KMS-11 (cell line): ENCODE measurements around the gene MRPL58.

Experiments used
- H2AFZ ChIP-seq: fragments of 200-600 bp; sonication (generic); 2 replicates; pipeline ENCODE4 v1.6.1; 2016; ENCODE audit warnings: antibody characterized with exemption, mixed run types, low read depth
- H3K27ac ChIP-seq: fragments of 200-600 bp; sonication (generic); 2 replicates; pipeline ENCODE4 v1.6.1; 2016; ENCODE audit warnings: mild to moderate bottlenecking, mixed run types
- H3K27me3 ChIP-seq: fragments of 200-600 bp; sonication (generic); 2 replicates; pipeline ENCODE4 v1.6.1; 2017; ENCODE audit warnings: mild to moderate bottlenecking, low read depth, mixed run types, moderate library complexity; ENCODE audit not compliant: insufficient read depth
- H3K36me3 ChIP-seq: fragments of 200-600 bp; sonication (generic); 2 replicates; pipeline ENCODE4 v1.6.1; 2017; ENCODE audit warnings: mild to moderate bottlenecking, mixed run types; ENCODE audit not compliant: insufficient read depth
- H3K4me1 ChIP-seq: fragments of 200-600 bp; sonication (generic); 2 replicates; pipeline ENCODE4 v1.6.1; 2016; ENCODE audit warnings: mild to moderate bottlenecking, low read depth, mixed run types; ENCODE audit not compliant: poor library complexity, severe bottlenecking
- H3K4me2 ChIP-seq: fragments of 200-600 bp; sonication (generic); 2 replicates; pipeline ENCODE4 v1.7.0; 2016; ENCODE audit warnings: mild to moderate bottlenecking, mixed run types
- H3K4me3 ChIP-seq: fragments of 200-600 bp; sonication (generic); IDR thresholded peaks from 2 replicates; pipeline ENCODE4 v1.6.1; 2017; ENCODE audit warnings: low read depth, low read length, mixed read lengths; ENCODE audit not compliant: insufficient read depth
- H3K79me2 ChIP-seq: fragments of 200-600 bp; sonication (generic); 2 replicates; pipeline ENCODE4 v1.6.1; 2016; ENCODE audit warnings: low read depth, mixed run types; ENCODE audit not compliant: insufficient read depth
- H3K9ac ChIP-seq: fragments of 200-600 bp; sonication (generic); 2 replicates; pipeline ENCODE4 v1.6.1; 2016; ENCODE audit warnings: mild to moderate bottlenecking, mixed run types
- H4K20me1 ChIP-seq: fragments of 200-600 bp; sonication (generic); 2 replicates; pipeline ENCODE4 v1.6.1; 2016; ENCODE audit warnings: mild to moderate bottlenecking, mixed run types; ENCODE audit not compliant: insufficient read depth
- CTCF ChIP-seq: fragments of 200-600 bp; sonication (generic); conservative IDR thresholded peaks from 2 replicates; pipeline ENCODE4 v1.6.1; 2017; ENCODE audit warnings: low read depth, mild to moderate bottlenecking, antibody characterized with exemption, low read length, moderate library complexity, mixed read lengths

Gene MRPL58

GRCh38 chr17:74972107-74972972, 40.1 kb upstream of the MRPL58 start, which contains the start of gene HID1:
TSS of gene HID1 (minus strand) at chr17:74972759. CDS start at chr17:74972656, 103 bp downstream.
- Histone ChIP-seq H3K4me2 (peak within 1 kb of the TSS; percentile 63), H3K4me3 (no peak within 1 kb of the TSS), H4K20me1 (no peaks in the 10 kb centered on the region), H3K79me2 (no peaks in the 10 kb centered on the region), H3K27ac (no peak within 1 kb of the TSS), H2AFZ (peak within 1 kb of the TSS; percentile 60), H3K27me3 (peaks cover 32% of the 10 kb centered on the region), H3K4me1 (peaks cover 3% of the 10 kb centered on the region), H3K9ac (peak within 1 kb of the TSS; percentile 22; the same call in 1 of the 2 replicates), H3K36me3 (no peaks in the 10 kb centered on the region)
- no peak for TF ChIP-seq CTCF

- no peak for TF ChIP-seq CTCF
- H3K79me2 ChIP-seq = no peaks in the 10 kb centered on the region
- no peaks in the 10 kb centered on the region for H4K20me1 ChIP-seq
- H3K9ac ChIP-seq = no peak overlapping the region
- no peaks in the 10 kb centered on the region for H3K36me3 ChIP-seq
- no peak overlapping the region for H3K27ac ChIP-seq
- H3K4me1 ChIP-seq = peaks cover 3% of the 10 kb centered on the region
- H3K4me3 ChIP-seq = no peak overlapping the region
- H2AFZ ChIP-seq = peak overlapping the region; percentile 60
- H3K27me3 ChIP-seq = peaks cover 32% of the 10 kb centered on the region
- H3K4me2 ChIP-seq = peak overlapping the region; percentile 63
These were observed 39.5 kb upstream of the MRPL58 start for GRCh38 chr17:74972973-74973328.

GRCh38 chr17:74975943-74976342, 36.5 kb upstream of the MRPL58 start:
- H4K20me1 ChIP-seq = no peaks in the 10 kb centered on the region
- H3K27ac ChIP-seq = no peak overlapping the region
- H3K79me2 ChIP-seq = no peaks in the 10 kb centered on the region
- TF ChIP-seq CTCF = no peak
- H3K36me3 ChIP-seq = no peaks in the 10 kb centered on the region
- H3K9ac ChIP-seq = no peak overlapping the region
- no peak overlapping the region for H2AFZ ChIP-seq
- peaks cover 8% of the 10 kb centered on the region for H3K4me1 ChIP-seq
- H3K4me2 ChIP-seq = no peak overlapping the region
- H3K27me3 ChIP-seq = peaks cover 32% of the 10 kb centered on the region
- H3K4me3 ChIP-seq = no peak overlapping the region

- Histone ChIP-seq H3K27me3 (peaks cover 26% of the 10 kb centered on the region), H3K27ac (no peak overlapping the region), H2AFZ (no peak overlapping the region), H4K20me1 (no peaks in the 10 kb centered on the region), H3K79me2 (no peaks in the 10 kb centered on the region), H3K4me3 (no peak overlapping the region), H3K9ac (no peak overlapping the region), H3K4me1 (peaks cover 21% of the 10 kb centered on the region), H3K36me3 (no peaks in the 10 kb centered on the region), H3K4me2 (no peak overlapping the region)
- no peak for TF ChIP-seq CTCF
These were observed 34.7 kb upstream of the MRPL58 start for GRCh38 chr17:74977802-74978201.
